ENCODE data around the gene GTPBP2. TPM values are rescaled to one million over a fixed set of nuclear protein-coding genes. Genes with fewer than 3 reads are reported as not detected.
A peak's percentile ranks its signal among the peaks of the same experiment; 100 is the strongest.
"Not testable (repeated sequence)": the region's sequence is repeated elsewhere in the genome, so short reads cannot be mapped to it uniquely, and the experiment has no call there.

The GTPBP2 gene
- total and polyA plus RNA-seq, 2 experiments from 2014 or later, result 15.9 to 80.7 TPM

DNA sequence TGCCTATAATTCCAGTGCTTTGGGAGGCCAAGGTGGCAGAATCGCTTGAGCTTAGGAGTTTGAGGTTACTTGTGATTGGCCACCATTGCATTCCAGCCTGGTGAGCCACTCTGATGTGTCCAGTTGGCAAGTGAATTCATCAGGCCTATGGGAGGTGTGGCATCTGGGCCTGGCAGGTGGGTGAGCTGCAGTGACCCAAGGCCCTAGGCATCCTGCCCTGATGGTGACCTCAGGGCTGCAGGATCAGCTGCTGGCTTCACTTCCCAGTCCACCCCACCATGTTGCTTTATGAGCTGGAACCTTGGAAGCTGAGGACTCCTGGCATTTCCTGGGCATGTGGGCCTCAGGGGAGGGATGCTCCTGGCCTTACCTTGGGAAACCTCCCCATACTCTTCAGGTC is 36.3 kb upstream of the GTPBP2 start:
- in situ Hi-C loops (cut with MboI), result loop anchor here (25.0 kb wide), 1 partner anchor 422 kb away; no protein-coding TSS in a partner anchor
- Histone ChIP-seq H3K4me1 (ENCODE audit: insufficient read depth) (peaks cover 30% of the 10 kb centered on the region), H3K4me2 (ENCODE audit: unreplicated experiment) (no peak overlapping the region), H3K9me3 (ENCODE audit: low read depth) (no peaks in the 10 kb centered on the region), H3K4me3 (no peak overlapping the region), H3K27ac (no peak overlapping the region), H3K9me2 (ENCODE audit: insufficient read depth) (no peaks in the 10 kb centered on the region), H3K36me3 (ENCODE audit: low read depth) (no peaks in the 10 kb centered on the region), H3K9ac (no peak overlapping the region), H3K27me3 (replicated peaks; ENCODE audit: insufficient read depth) (no peaks in the 10 kb centered on the region), H2AFZ (no peak overlapping the region), H3F3A (ENCODE audit: insufficient read depth) (peaks cover 16% of the 10 kb centered on the region; the same call in 1 of the 2 replicates), H3K79me2 (ENCODE audit: insufficient read depth) (no peaks in the 10 kb centered on the region), H4K20me1 (ENCODE audit: insufficient read depth) (no peaks in the 10 kb centered on the region)
- 75 to 88% methylated on average over 1 of the region's 1 CpG for WGBS, 2 experiments (ENCODE audit: low coverage in 1 of 2, low lambda C conversion rate in 2 of 2, missing lambda C conversion rate in 2 of 2)
- TF ChIP-seq EZH2 (IDR thresholded peaks at IDR 0.05; ENCODE audit: insufficient read depth, poor library complexity, severe bottlenecking), result no peak
- no peak for TF ChIP-seq EZH2phosphoT487 (IDR thresholded peaks at IDR 0.05; ENCODE audit: insufficient read depth, low read depth)
- DNase-seq, result peak; percentile 56

DNA sequence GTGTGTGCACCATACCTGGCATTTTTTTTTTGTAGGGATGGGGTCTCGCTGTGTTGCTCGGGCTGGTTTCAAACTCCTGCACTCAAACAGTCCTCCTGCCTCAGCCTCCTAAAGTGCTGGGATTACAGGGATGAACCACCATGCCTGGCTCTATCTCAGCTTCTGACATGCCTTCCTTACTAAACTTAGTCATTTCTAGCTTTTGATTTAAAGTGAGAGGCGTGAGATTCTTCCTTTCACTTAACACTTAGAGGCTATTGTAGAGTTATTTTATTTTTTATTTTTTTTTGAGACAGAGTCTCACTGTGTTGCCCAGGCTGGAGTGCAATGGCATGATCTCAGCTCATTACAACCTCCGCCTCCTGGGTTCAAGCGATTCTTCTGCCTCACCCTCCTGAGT is 33.9 kb upstream of the GTPBP2 start:
- not testable (repeated sequence) for H3K27ac ChIP-seq; H2AFZ ChIP-seq; H3F3A ChIP-seq (ENCODE audit: insufficient read depth); H3K79me2 ChIP-seq (ENCODE audit: insufficient read depth); DNase-seq; H3K9me3 ChIP-seq (ENCODE audit: low read depth); H3K4me2 ChIP-seq (ENCODE audit: unreplicated experiment); H4K20me1 ChIP-seq (ENCODE audit: insufficient read depth); H3K36me3 ChIP-seq (ENCODE audit: low read depth); H3K27me3 ChIP-seq (replicated peaks; ENCODE audit: insufficient read depth); H3K4me1 ChIP-seq (ENCODE audit: insufficient read depth); H3K9me2 ChIP-seq (ENCODE audit: insufficient read depth); H3K9ac ChIP-seq; H3K4me3 ChIP-seq
- in situ Hi-C loops (cut with MboI), result loop anchor here (25.0 kb wide), 1 partner anchor 424 kb away; no protein-coding TSS in a partner anchor
- 79 to 81% methylated on average over 5 of the region's 5 CpGs for WGBS, 2 experiments (ENCODE audit: low coverage in 1 of 2, low lambda C conversion rate in 2 of 2, missing lambda C conversion rate in 2 of 2)

- Histone ChIP-seq H3K79me2 (ENCODE audit: insufficient read depth) (no peaks in the 10 kb centered on the region), H3K9me3 (ENCODE audit: low read depth) (no peaks in the 10 kb centered on the region), H3K36me3 (ENCODE audit: low read depth) (no peaks in the 10 kb centered on the region), H3K9me2 (ENCODE audit: insufficient read depth) (no peaks in the 10 kb centered on the region), H4K20me1 (ENCODE audit: insufficient read depth) (no peaks in the 10 kb centered on the region), H3K4me3 (no peak overlapping the region), H3K27me3 (replicated peaks; ENCODE audit: insufficient read depth) (no peaks in the 10 kb centered on the region), H3K9ac (no peak overlapping the region), H3F3A (ENCODE audit: insufficient read depth) (no peaks in the 10 kb centered on the region), H3K4me2 (ENCODE audit: unreplicated experiment) (no peak overlapping the region), H2AFZ (no peak overlapping the region), H3K4me1 (ENCODE audit: insufficient read depth) (no peaks in the 10 kb centered on the region), H3K27ac (no peak overlapping the region)
- TF ChIP-seq EZH2 (IDR thresholded peaks at IDR 0.05; ENCODE audit: insufficient read depth, poor library complexity, severe bottlenecking) (no peak), EZH2phosphoT487 (IDR thresholded peaks at IDR 0.05; ENCODE audit: insufficient read depth, low read depth) (no peak)
- in situ Hi-C loops (cut with MboI), result loop anchor here (25.0 kb wide), 1 partner anchor 429 kb away; no protein-coding TSS in a partner anchor
- DNase-seq, result no peak
- WGBS, 2 experiments (ENCODE audit: low coverage in 1 of 2, low lambda C conversion rate in 2 of 2, missing lambda C conversion rate in 2 of 2), result 93 to 97% methylated on average over 9 of the region's 9 CpGs
Observed at GRCh38 chr6:43658161-43658560, 29.1 kb upstream of the GTPBP2 start.

DNA sequence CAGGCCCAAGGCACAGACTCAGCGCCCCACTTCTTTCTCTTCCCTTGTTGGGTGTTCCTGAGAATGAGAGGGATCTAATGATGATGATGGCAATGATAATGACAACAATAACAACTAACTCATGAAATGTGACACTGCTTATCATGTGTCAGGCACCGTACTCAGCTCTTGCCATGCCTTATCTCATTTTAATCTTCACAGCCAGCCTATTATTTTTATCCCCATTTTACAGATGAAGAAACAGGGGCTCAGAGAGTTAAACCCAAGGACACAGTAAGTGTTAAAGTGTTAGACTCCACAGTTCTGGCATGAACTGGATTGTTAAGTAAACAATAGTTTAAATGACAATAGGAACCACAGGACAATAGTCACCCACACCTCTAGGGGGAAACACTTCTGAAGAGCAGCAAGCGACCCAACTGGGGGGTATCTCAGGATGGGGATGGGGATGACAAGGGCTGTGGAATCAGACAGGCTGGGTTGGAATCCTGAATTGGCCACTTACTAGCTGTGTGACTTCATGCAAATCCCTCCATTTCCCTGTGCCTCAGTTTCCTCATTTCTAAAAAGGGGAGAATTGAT is 28.2 kb upstream of the GTPBP2 start:
- H3F3A ChIP-seq (ENCODE audit: insufficient read depth), result no peaks in the 10 kb centered on the region
- no peak for TF ChIP-seq EZH2 (IDR thresholded peaks at IDR 0.05; ENCODE audit: insufficient read depth, poor library complexity, severe bottlenecking)
- no peak for TF ChIP-seq EZH2phosphoT487 (IDR thresholded peaks at IDR 0.05; ENCODE audit: insufficient read depth, low read depth)
- WGBS, 2 experiments (ENCODE audit: low coverage in 1 of 2, low lambda C conversion rate in 2 of 2, missing lambda C conversion rate in 2 of 2), result 80 to 85% methylated on average over 3 of the region's 3 CpGs
- no peaks in the 10 kb centered on the region for H3K79me2 ChIP-seq (ENCODE audit: insufficient read depth)
- no peak overlapping the region for H3K9ac ChIP-seq
- in situ Hi-C loops (cut with MboI), result loop anchor here (25.0 kb wide), 1 partner anchor 430 kb away; no protein-coding TSS in a partner anchor
- no peaks in the 10 kb centered on the region for H3K4me1 ChIP-seq (ENCODE audit: insufficient read depth)
- no peaks in the 10 kb centered on the region for H3K36me3 ChIP-seq (ENCODE audit: low read depth)
- no peak overlapping the region for H3K4me3 ChIP-seq
- no peak overlapping the region for H2AFZ ChIP-seq
- no peaks in the 10 kb centered on the region for H4K20me1 ChIP-seq (ENCODE audit: insufficient read depth)
- H3K27ac ChIP-seq, result no peak overlapping the region
- no peaks in the 10 kb centered on the region for H3K9me3 ChIP-seq (ENCODE audit: low read depth)
- H3K9me2 ChIP-seq (ENCODE audit: insufficient read depth), result no peaks in the 10 kb centered on the region
- H3K4me2 ChIP-seq (ENCODE audit: unreplicated experiment), result no peak overlapping the region
- H3K27me3 ChIP-seq (replicated peaks; ENCODE audit: insufficient read depth), result no peaks in the 10 kb centered on the region
- DNase-seq, result no peak

DNA sequence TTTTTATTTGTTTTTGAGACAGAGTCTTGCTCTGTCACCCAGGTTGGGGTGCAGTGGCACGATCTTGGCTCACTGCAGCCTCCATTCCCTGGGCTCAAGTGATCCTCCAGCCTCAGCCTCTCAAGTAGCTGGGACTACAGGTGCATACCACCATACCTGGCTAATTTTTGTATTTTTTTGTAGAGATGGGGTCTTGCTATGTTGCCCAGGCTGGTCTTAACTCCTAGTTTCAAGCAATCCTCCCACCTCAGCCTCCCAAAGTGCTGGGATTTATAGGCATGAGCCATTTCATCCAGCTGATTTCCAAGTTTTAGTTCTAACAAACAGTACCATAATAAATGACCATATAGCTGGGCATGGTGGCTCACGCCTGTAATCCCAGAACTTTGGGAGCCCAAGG is 23.8 kb upstream of the GTPBP2 start:
- H3K4me2 ChIP-seq (ENCODE audit: unreplicated experiment); H3K27me3 ChIP-seq (replicated peaks; ENCODE audit: insufficient read depth); H2AFZ ChIP-seq; H3K4me3 ChIP-seq; H3K9me3 ChIP-seq (ENCODE audit: low read depth); H4K20me1 ChIP-seq (ENCODE audit: insufficient read depth); H3K4me1 ChIP-seq (ENCODE audit: insufficient read depth); H3F3A ChIP-seq (ENCODE audit: insufficient read depth); H3K79me2 ChIP-seq (ENCODE audit: insufficient read depth); H3K27ac ChIP-seq; H3K9ac ChIP-seq; H3K36me3 ChIP-seq (ENCODE audit: low read depth); H3K9me2 ChIP-seq (ENCODE audit: insufficient read depth); DNase-seq: not testable (repeated sequence)
- 73 to 77% methylated on average over 2 of the region's 2 CpGs for WGBS, 2 experiments (ENCODE audit: low coverage in 1 of 2, low lambda C conversion rate in 2 of 2, missing lambda C conversion rate in 2 of 2)
- in situ Hi-C loops (cut with MboI), result loop anchor here (25.0 kb wide), 1 partner anchor 434 kb away; no protein-coding TSS in a partner anchor

Data from GM23248 (cell line).